Right lobe of liver (tissue), 4 donors: ENCODE results near the gene PROCA1.

Source experiments
- POLR2A ChIP-seq: fragments of 450-650 bp; IDR thresholded peaks from one replicate; pipeline ENCODE4 v1.6.1; 2017; ENCODE audit warnings: antibody characterized with exemption, mild to moderate bottlenecking
- TF ChIP-seq, protein P1 (sequence below), 4 donors: fragments of 200-600 bp in 3 of 4; fragments of 450-650 bp in 1 of 4; IDR thresholded peaks; one replicate each; pipeline versions ENCODE4 v1.5.1 to v1.8.0; 2016 to 2022; ENCODE audit warnings: antibody characterized with exemption in 4 of 4, mild to moderate bottlenecking in 2 of 4
- donor health status: DM: no; HTN: no; CAD: no.
- donor health status: DM: no; HTN: no; CAD: no.
- donor health status: DM: no; HTN: yes; CAD: no.

DNA sequence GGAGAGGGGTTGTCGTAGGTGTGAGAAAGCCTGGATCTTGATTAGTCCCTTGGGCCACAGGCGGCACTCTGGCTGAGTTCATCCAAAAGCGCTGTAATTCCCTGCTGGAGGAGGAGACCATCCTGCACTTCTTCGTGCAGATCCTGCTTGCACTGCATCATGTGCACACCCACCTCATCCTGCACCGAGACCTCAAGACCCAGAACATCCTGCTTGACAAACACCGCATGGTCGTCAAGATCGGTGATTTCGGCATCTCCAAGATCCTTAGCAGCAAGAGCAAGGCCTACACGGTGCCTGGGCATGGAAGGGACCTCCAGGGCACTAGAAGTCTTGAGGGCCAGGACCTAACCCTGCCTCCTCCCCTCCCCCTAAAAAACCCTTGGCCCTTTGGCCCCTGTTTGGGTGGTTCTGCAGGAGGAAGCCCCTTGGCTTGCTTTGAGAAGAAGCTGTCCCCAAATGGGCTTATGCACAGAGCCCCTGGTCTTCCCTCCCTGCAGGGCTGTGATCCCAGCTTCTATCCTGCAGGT, 23.1 kb upstream of the PROCA1 start:
- TF ChIP-seq, protein P1, sequence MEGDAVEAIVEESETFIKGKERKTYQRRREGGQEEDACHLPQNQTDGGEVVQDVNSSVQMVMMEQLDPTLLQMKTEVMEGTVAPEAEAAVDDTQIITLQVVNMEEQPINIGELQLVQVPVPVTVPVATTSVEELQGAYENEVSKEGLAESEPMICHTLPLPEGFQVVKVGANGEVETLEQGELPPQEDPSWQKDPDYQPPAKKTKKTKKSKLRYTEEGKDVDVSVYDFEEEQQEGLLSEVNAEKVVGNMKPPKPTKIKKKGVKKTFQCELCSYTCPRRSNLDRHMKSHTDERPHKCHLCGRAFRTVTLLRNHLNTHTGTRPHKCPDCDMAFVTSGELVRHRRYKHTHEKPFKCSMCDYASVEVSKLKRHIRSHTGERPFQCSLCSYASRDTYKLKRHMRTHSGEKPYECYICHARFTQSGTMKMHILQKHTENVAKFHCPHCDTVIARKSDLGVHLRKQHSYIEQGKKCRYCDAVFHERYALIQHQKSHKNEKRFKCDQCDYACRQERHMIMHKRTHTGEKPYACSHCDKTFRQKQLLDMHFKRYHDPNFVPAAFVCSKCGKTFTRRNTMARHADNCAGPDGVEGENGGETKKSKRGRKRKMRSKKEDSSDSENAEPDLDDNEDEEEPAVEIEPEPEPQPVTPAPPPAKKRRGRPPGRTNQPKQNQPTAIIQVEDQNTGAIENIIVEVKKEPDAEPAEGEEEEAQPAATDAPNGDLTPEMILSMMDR (IDR thresholded peaks at IDR 0.05) = no peak
- no peak for TF ChIP-seq POLR2A
